Activated T-cell treated with anti-CD3 and anti-CD28 coated beads, Interleukin-2, amount 50 U/mL, for 48 hours (primary cell): Measurements from ENCODE around the gene AHNAK.
"Not testable (repeated sequence)": the region's sequence is repeated elsewhere in the genome, so short reads cannot be mapped to it uniquely, and the experiment has no call there.

Experiments
- DNase-seq, 2 experiments: peaks; one replicate each; pipeline ENCODE4 v3.0.0-alpha.2; 2020

The AHNAK gene

GRCh38 chr11:62401356-62401755 is 145.2 kb downstream of the AHNAK start:
- no peak for DNase-seq

- no peak for DNase-seq
Measured at GRCh38 chr11:62400760-62401159, 145.8 kb downstream of the AHNAK start.

DNA sequence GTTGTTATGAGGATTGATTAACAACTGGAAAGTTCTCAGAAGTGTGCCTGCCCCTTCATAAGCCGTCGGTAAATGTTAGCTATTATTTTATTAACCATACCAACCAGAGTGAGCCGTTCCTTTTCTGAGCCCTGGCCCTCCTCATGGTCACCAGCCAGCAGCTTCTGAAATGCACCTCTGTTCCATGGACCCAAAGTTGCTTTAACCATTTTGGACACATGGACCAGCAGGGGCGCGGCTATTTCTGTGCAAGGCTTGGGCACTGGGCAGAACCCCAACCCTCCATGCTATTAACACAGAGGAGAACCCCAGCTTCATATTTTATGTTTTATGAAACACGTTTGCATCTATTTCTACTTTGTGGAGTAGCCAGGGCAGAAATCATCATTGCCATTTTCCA is 146.3 kb downstream of the AHNAK start:
- no peak for DNase-seq

GRCh38 chr11:62399878-62400266 is 146.7 kb downstream of the AHNAK start:
- no peak for DNase-seq

- DNase-seq, result no peak
Measured at GRCh38 chr11:62399172-62399877, 147.3 kb downstream of the AHNAK start.

- no peak for DNase-seq
Measured at GRCh38 chr11:62398011-62398994, 148.3 kb downstream of the AHNAK start.

GRCh38 chr11:62395885-62396551 is 150.6 kb downstream of the AHNAK start:
- DNase-seq, result no peak

DNA sequence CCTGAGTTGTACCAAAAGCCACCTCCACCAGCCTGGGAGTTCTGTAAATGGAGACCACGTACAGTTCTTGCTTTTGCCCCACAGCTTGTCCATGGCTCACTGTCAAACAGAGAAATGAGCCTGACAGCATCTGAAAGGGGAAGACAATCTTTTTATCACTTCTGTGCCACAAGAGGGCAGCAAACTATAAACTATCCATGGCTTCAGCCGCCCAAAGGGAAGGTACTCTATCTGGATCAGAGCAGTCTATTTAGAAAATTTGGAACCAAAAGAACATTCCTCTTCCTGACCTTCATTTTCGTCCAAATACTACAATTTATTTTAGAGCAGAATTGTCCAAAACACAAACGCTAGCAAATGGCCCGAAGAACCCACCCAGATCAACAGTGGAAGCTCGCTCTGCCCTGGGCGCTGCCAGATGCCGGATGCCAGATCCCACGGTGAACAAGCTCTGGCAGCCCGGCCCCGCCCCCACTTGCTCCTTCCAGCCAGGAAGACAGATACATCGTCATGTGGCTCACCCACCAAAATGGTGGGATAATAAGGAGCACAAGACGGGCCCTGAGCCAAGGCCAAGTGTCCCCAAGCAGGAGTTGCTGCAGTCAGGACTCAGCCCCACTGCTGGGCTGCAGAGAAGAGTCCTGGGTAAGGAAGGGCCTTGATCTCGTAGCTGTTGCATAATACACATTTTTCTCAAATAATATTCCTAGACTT is 151.6 kb downstream of the AHNAK start:
- DNase-seq, result peak; percentile 40 to 41

DNA sequence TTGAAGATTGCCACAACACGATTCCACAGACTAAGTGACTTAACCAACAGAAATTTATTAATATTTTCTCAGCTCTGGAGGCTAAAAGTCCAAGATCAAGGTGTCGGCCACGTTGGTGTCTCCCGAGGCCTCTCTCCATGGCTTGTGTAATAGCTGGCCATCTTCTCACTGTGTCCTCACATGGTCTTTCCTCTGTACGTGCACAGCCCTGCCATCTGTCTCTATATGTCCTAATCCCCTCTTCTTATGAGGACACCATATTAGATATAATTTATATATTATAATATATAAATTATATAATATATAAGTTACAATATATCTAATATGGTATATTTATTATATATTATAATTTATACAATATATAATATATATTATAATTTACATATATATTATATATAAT is 152.9 kb downstream of the AHNAK start:
- no peak for DNase-seq

DNA sequence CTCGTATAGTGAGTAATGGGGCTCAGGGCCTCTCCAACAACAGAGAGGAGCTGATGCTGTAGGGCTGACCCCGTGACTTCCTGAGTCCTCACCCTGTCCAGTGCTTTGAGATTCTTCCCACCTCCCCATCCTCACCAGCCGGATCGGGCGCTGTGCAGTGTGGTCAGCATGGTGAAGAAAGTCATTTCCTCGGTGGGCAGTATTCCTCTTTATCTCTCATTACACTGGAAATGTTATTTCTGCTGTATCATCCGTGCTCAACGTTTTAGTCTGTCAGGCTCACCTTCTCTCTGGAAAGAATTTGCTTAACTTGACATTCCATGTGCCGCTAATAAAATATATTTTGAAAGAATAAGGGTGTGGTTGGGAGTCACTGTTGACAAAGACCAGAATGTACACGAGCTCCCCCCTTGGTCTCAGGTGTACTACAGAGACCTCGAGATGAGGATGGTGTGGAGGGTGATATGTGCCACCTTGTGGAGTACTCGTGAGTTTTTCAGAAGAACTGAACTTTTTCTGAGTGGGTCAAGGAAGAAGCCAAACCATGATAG is 153.5 kb downstream of the AHNAK start:
- no peak for DNase-seq

- DNase-seq, result no peak
Measured at GRCh38 chr11:62392506-62392905, 154.1 kb downstream of the AHNAK start.

- no peak for DNase-seq
Measured at GRCh38 chr11:62391642-62392425, 154.8 kb downstream of the AHNAK start.

DNA sequence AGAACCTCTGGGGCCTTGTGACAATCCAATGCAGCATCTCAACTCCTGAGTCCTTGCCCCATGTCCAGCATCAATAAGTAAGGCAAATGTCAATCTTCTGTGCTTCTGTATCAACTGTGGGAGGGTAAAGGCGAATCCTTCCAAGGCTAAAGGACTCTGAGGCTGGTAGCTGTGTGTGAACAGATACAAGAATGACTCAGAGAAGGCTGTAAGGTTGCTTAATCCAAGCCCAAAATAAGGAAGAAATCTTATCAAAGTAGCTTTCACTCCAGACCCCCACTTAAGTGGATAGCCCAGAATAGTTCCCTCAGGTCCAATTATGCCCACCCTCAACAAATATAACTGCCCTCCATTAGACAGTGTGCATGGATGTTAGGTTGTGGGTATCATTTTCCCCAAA is 155.9 kb downstream of the AHNAK start:
- no peak for DNase-seq

GRCh38 chr11:62390237-62390636 is 156.4 kb downstream of the AHNAK start:
- no peak for DNase-seq

DNA sequence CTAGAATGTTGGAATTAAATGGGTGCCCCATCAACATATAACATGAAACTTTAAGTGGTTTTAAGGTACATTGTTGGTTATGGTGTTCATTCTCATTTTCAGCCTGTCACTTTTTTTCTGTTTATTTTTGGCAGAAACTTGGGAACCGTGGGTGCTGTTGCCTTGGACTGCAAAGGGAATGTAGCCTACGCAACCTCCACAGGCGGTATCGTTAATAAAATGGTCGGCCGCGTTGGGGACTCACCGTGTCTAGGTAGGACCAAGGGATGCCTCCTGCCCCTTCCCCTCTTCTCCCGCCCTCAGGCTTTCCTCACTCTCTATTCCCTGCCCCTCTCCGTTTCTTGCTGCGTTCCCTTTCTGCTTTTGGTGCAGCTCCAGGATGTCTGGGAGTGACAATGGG is 157.6 kb downstream of the AHNAK start:
- no peak for DNase-seq

DNA sequence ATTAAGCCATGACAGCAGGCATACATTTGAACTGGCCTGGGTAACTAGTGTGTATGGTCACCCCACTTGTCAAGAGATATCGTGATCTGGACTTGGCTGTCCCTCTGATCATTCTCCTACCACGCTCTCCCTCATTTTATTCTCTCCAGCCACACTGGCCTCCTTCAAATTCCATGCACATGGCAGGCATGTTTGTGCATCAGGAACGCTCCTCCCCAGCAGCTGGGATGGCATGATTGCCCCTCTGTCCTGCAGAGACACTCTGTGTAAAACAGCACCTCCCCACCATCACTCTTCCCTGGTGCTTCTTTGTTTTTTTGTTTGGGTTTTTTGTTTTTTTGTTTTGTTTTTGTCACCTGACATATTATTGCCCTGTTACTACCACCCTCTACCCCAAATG is 159.2 kb downstream of the AHNAK start:
- DNase-seq, result no peak

DNA sequence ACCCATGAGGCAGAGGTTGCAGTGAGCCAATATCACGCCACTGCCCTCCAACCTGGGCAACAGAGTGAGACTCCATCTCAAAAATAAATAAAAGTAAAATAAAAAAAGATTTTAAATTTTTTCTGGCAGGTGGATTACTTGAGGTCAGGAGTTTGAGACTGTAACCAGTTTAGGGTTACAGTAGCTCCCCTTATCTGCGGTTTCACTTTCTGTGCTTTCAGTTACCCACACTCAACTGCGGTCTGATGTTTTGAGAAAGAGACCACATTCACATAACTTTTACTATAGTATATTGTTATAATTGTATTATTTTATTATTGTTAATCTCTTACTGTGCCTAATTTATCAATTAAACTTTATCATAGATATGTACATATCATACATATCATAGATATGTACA is 160.5 kb downstream of the AHNAK start:
- not testable (repeated sequence) for DNase-seq

DNA sequence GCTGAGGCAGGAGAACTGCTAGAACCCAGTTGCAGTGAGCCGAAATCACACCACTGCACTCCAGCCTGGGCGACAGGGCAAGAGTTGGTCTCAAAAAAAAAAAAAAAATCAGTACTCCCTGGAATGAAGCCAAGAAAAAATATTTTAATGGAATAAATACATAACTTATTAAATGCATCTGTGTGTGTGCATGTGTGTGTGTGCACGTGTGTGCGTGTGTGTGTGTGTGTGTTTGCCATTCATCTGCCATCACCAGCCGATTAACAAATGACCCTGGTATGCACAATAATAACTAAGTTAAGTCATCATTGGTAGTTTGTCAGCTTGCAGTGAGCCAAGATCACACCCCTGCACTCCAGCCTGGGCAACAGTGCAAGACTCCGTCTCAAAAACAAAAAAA is 162.8 kb downstream of the AHNAK start:
- DNase-seq, result no peak
